ENCODE results near the gene ACER3.

Gene ACER3

GRCh38 chr11:77074626-77075221 lies 214.0 kb downstream of the ACER3 start:
- Mint-ChIP-seq H3K27me3 (no peaks in the 10 kb centered on the region), H3K27ac (no peak overlapping the region), H3K4me1 (ENCODE audit: low read depth) (peaks cover 22% of the 10 kb centered on the region), H3K4me3 (no peak overlapping the region), H3K36me3 (ENCODE audit: low read depth) (no peaks in the 10 kb centered on the region), H3K9me3 (peaks cover 6% of the 10 kb centered on the region)

- H3K9me3 Mint-ChIP-seq = peaks cover 6% of the 10 kb centered on the region
- no peaks in the 10 kb centered on the region for H3K27me3 Mint-ChIP-seq
- no peaks in the 10 kb centered on the region for H3K36me3 Mint-ChIP-seq (ENCODE audit: low read depth)
- H3K4me3 Mint-ChIP-seq = no peak overlapping the region
- no peak overlapping the region for H3K27ac Mint-ChIP-seq
- H3K4me1 Mint-ChIP-seq (ENCODE audit: low read depth) = peaks cover 28% of the 10 kb centered on the region
Measured at GRCh38 chr11:77075425-77075905, 214.7 kb downstream of the ACER3 start.
